Endothelial cell (in vitro differentiated cells): ENCODE measurements around the gene PTH2. TPM values are rescaled to one million over a fixed set of nuclear protein-coding genes. Genes with fewer than 3 reads are reported as not detected.

Source experiments
- DNase-seq: peaks from one replicate; pipeline ENCODE4 v3.0.0; 2021; ENCODE audit warnings: low spot score
- H3K27ac Mint-ChIP-seq: one replicate; pipeline ENCODE4 v1.8.0; 2021; ENCODE audit warnings: mixed read lengths, inconsistent platforms; ENCODE audit not compliant: unreplicated experiment
- H3K27me3 Mint-ChIP-seq: one replicate; pipeline ENCODE4 v1.8.0; 2021; ENCODE audit warnings: mild to moderate bottlenecking, moderate library complexity, mixed read lengths, inconsistent platforms; ENCODE audit not compliant: unreplicated experiment
- H3K36me3 Mint-ChIP-seq: one replicate; pipeline ENCODE4 v1.8.0; 2021; ENCODE audit warnings: mild to moderate bottlenecking, low read depth, mixed read lengths, inconsistent platforms; ENCODE audit not compliant: unreplicated experiment
- H3K4me1 Mint-ChIP-seq: one replicate; pipeline ENCODE4 v1.8.0; 2021; ENCODE audit warnings: mild to moderate bottlenecking, mixed read lengths, inconsistent platforms; ENCODE audit not compliant: unreplicated experiment
- H3K4me3 Mint-ChIP-seq: one replicate; pipeline ENCODE4 v1.8.0; 2021; ENCODE audit warnings: mild to moderate bottlenecking, mixed read lengths, inconsistent platforms; ENCODE audit not compliant: unreplicated experiment
- H3K9me3 Mint-ChIP-seq: one replicate; pipeline ENCODE4 v1.8.0; 2021; ENCODE audit warnings: mixed read lengths, inconsistent platforms; ENCODE audit not compliant: unreplicated experiment
- CTCF ChIP-seq: fragments of 200-600 bp; sonication (generic); IDR thresholded peaks from one replicate; pipeline ENCODE4 v1.5.0; 2021; ENCODE audit warnings: antibody characterized with exemption; ENCODE audit not compliant: unreplicated experiment
- total RNA-seq: library from RNA; stranded (reverse); fragmentation: NEBNext Ultra II Directional; extraction: Animal tissue kit (Norgen Biotek cat#: 25700); gene quantifications from one replicate; pipeline ENCODE4 v1.2.1, GENCODE V29; 2021; ENCODE audit not compliant: unreplicated experiment

Gene PTH2
- total RNA-seq, 1 donor from 2014 or later = not detected

GRCh38 chr19:49398001-49398615 lies 25.1 kb downstream of the PTH2 start:
- no peak for DNase-seq
- H3K27ac Mint-ChIP-seq = no peak overlapping the region

GRCh38 chr19:49396738-49397505 lies 26.3 kb downstream of the PTH2 start:
- Mint-ChIP-seq H3K9me3 (no peaks in the 10 kb centered on the region), H3K27me3 (peaks cover 17% of the 10 kb centered on the region), H3K27ac (no peak overlapping the region), H3K36me3 (no peaks in the 10 kb centered on the region), H3K4me1 (peaks cover 8% of the 10 kb centered on the region), H3K4me3 (no peak overlapping the region)
- no peak for TF ChIP-seq CTCF
- DNase-seq = no peak

More at GRCh38 chr19:49398001-49398615, 25.1 kb downstream of the PTH2 start:
- Mint-ChIP-seq H3K27me3 (peaks cover 14% of the 10 kb centered on the region), H3K4me3 (no peak overlapping the region), H3K4me1 (peaks cover 7% of the 10 kb centered on the region), H3K36me3 (no peaks in the 10 kb centered on the region), H3K9me3 (no peaks in the 10 kb centered on the region)
- TF ChIP-seq CTCF = no peak

DNA sequence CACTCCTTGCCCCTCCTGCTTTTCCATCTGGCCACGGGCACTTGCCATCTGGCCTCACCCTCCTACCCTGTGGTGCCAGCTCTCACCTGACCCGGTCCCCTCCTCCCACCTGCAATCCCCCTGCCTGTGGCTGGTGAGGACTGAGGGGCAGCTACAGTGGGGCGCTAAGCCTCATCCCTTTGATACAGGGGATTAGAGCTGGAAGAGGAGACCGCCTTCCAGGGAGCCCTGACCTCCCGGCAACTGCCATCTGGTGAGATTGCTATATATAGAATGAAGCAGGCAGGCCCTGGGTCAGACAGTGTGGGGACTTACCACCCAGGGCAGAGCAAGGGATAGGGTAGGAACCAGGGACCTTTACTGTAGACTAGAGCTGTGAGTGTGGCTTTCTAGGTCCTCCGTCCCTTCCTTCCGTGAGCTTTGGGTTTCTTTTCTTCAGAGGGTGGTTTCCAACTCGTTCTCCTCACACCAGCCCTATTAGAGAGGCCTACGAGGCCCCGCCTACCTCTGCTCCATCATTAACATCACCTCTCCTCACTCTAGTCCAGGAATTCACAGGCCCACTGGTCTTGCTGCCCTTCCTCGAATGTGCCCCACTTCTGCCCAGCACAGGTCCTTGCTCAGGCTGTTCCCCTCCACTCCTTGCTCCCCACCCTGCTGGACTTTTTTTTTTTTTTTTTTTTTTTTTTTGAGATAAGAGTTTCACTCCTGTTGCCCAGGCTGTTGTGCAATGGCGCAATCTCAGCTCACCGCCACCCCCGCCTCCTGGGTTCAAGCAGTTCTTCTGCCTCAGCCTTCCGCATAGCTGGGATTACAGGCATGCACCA lies 27.4 kb downstream of the PTH2 start:
- no peak for DNase-seq
- Mint-ChIP-seq H3K4me3 (no peak overlapping the region), H3K4me1 (peaks cover 8% of the 10 kb centered on the region), H3K36me3 (no peaks in the 10 kb centered on the region), H3K9me3 (no peaks in the 10 kb centered on the region), H3K27me3 (peaks cover 18% of the 10 kb centered on the region), H3K27ac (no peak overlapping the region)
- TF ChIP-seq CTCF = no peak

GRCh38 chr19:49393881-49394280 lies 29.4 kb downstream of the PTH2 start:
- no peak for TF ChIP-seq CTCF
- Mint-ChIP-seq H3K4me3 (no peak overlapping the region), H3K4me1 (peaks cover 7% of the 10 kb centered on the region), H3K27ac (no peak overlapping the region), H3K27me3 (peaks cover 16% of the 10 kb centered on the region), H3K36me3 (peaks cover 2% of the 10 kb centered on the region), H3K9me3 (no peaks in the 10 kb centered on the region)
- DNase-seq = no peak
